Measurements from ENCODE around the gene MMP11.

MMP11 gene

DNA sequence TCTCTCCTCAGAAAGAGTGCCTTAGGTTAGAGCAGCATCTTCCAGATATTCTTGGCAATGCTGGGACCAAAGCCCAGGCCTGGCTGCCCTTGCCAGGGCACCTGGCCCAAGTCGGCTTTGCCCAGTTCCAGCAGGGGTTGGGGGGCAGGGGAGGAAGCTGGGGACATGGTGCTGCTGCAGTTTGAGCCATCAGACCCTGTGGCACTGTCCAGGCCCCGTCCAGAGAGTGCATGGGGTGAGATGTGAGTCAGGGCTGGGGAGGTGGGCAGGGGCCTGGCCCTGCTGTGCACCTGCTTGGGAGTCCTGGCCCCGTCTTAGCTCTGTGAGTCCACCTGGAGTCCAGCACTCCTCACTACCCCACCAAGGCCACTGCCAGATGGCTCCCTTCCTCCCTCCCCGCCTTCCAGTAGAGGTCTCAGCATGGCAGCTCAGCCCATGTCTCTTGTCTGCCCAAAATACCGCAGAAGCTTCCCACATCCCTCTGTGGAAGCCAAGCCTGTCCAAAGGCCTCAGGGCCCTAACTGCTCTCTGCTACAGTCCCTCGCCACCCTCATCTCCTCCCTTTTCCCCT, 49.5 kb downstream of the MMP11 start:
- H3K9me3 Mint-ChIP-seq: no peaks in the 10 kb centered on the region
- H3K4me1 Mint-ChIP-seq: peaks cover 13% of the 10 kb centered on the region
- no peaks in the 10 kb centered on the region for H3K27me3 Mint-ChIP-seq
- H3K4me3 Mint-ChIP-seq: no peak overlapping the region
- DNase-seq (no peak), ATAC-seq (no peak)
- H3K27ac Mint-ChIP-seq: no peak overlapping the region
- peaks cover 37% of the 10 kb centered on the region for H3K36me3 Mint-ChIP-seq (ENCODE audit: low read depth)

DNA sequence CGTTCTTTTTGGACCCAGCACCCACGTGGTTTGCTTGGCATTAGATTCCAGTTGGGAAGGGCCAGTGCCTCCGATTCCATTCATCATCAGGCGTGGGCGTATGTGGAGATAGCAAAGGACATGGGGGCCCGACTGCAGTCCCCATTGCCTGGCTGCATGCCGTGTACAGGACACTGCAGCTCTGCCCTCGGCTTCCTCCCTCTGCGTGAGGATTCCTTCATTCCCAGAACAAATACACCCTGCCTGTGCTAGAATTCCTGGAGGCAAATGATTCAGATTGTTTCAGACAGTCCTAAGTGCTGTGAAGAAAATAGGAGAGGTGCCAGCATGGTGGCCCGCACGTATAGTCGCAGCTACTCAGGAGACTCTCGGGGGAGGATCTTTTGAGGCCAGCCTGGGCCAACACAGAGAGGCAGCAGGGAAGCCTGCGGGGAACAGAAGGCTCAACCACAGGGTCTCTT, 50.7 kb downstream of the MMP11 start:
- ATAC-seq (no peak), DNase-seq (no peak)
- Mint-ChIP-seq H3K4me1 (peaks cover 10% of the 10 kb centered on the region), H3K9me3 (no peaks in the 10 kb centered on the region), H3K4me3 (no peak overlapping the region), H3K27ac (peak overlapping the region; percentile 8), H3K36me3 (ENCODE audit: low read depth) (peaks cover 35% of the 10 kb centered on the region), H3K27me3 (no peaks in the 10 kb centered on the region)

DNA sequence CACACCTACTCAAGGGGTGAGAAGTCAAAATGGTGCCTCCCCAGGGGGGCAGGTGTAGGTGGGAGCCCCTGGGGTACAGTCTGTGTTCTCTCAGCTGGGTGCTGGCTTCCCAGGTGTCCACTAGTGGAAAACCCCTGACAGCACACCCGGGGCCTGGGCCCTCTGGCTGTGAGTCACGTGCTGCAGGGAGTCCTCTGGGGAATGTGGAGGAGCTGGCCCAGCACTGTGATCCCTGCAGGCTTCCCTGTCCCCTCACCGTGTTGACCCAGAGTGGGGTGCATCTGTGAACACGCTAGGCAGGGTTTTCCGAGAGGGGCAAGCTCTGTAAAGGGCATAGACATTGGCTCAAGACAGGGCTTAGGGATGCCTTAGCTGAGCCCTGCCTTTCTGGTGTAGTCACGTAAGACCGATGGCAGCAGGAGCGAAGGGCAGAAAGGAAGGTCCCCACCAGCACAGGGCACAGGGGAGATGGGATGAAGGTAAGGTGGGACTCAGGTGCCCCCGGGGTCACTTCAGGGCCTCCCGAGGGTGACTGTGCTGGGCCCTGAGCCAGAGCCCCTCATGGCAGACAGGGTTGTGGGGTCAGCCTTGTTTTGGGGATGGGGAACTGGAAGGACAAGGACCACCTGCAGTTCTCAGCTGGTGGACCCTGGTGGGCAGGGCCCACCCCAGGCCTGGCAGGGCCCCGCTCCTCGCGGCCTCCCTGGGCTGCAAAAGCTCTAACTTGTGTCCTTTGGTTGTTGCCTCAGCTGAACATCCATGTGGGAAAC, 52.0 kb downstream of the MMP11 start:
- Mint-ChIP-seq H3K36me3 (ENCODE audit: low read depth) (peaks cover 31% of the 10 kb centered on the region), H3K9me3 (no peaks in the 10 kb centered on the region), H3K4me3 (no peak overlapping the region), H3K27me3 (no peaks in the 10 kb centered on the region), H3K4me1 (peaks cover 9% of the 10 kb centered on the region), H3K27ac (no peak overlapping the region)
- no peak for DNase-seq
- ATAC-seq: no peak

DNA sequence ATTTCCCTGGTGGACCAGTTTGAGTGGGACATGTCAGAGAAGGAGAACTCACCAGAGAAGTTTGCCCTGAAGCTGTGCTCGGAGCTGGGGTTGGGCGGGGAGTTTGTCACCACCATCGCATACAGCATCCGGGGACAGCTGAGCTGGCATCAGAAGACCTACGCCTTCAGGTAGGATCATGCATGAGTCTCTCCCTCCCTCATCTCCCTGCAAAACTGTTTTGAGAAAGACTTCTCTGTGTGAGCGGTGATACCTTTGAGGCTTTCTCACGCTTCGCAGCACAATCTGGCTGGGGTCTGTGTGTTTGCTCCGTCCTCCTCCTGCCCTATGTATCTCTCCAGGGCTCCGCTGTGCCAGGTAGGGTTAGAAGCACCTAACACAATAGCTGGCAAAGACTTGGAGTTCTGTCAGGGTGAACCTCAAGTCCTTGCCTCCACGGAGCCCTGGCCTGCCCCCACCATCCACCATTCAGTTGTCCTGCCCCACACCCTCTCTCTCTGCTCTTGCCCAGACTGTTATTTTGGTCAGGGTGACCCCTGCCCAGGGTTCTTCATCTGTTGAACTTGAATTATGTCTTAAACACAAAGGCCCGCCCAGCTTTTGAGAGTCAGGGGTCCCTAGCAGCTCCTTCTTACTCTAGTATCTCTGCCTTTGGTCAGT, 52.7 kb downstream of the MMP11 start:
- no peak overlapping the region for H3K4me3 Mint-ChIP-seq
- peaks cover 9% of the 10 kb centered on the region for H3K4me1 Mint-ChIP-seq
- peaks cover 31% of the 10 kb centered on the region for H3K36me3 Mint-ChIP-seq (ENCODE audit: low read depth)
- no peak overlapping the region for H3K27ac Mint-ChIP-seq
- no peak for ATAC-seq
- no peaks in the 10 kb centered on the region for H3K9me3 Mint-ChIP-seq
- DNase-seq: no peak
- H3K27me3 Mint-ChIP-seq: no peaks in the 10 kb centered on the region

DNA sequence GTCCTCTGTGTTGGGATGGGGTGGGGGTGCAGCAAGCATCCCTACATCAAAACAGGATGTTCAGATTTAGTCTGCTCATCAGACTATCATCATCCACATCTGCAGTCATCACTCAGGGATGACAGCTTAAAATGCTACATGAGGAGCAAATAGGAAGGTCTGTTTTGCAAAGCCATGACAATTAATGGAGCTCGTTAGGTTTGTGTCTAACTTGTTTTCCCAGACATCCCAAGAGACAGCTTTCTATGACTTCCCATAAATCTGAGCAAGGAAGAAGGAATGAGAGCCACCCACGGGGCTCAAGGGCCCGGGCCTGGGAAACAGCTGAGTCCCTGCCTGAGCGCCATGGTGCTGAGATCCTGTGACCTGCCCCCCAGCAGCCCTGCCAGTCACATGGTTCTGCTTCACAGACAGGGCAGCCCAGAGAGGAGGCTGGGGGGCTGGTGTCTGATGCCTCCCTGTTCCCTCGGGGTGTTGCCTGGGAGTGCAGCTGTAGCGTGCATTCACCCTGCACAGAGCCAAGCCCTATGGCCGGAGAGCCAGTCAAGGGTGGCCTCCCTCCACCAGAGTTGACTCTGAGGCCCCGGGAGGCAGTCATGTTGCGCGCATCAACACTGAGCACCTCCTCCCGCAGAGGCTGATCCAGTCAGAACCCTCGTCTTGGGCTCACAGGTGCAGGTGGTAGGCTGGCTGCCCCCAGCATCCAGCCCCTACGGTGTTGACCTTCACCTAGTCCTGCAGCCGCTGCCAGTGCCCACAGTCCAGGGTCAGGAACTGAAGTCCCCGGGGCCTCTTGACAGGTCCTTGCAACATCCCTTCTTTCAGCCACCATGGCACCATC, 54.1 kb downstream of the MMP11 start:
- H3K4me1 Mint-ChIP-seq: peaks cover 5% of the 10 kb centered on the region
- H3K27me3 Mint-ChIP-seq: no peaks in the 10 kb centered on the region
- DNase-seq (no peak), ATAC-seq (no peak)
- H3K36me3 Mint-ChIP-seq (ENCODE audit: low read depth): peaks cover 32% of the 10 kb centered on the region
- H3K27ac Mint-ChIP-seq: no peak overlapping the region
- H3K4me3 Mint-ChIP-seq: no peak overlapping the region
- H3K9me3 Mint-ChIP-seq: no peaks in the 10 kb centered on the region

DNA sequence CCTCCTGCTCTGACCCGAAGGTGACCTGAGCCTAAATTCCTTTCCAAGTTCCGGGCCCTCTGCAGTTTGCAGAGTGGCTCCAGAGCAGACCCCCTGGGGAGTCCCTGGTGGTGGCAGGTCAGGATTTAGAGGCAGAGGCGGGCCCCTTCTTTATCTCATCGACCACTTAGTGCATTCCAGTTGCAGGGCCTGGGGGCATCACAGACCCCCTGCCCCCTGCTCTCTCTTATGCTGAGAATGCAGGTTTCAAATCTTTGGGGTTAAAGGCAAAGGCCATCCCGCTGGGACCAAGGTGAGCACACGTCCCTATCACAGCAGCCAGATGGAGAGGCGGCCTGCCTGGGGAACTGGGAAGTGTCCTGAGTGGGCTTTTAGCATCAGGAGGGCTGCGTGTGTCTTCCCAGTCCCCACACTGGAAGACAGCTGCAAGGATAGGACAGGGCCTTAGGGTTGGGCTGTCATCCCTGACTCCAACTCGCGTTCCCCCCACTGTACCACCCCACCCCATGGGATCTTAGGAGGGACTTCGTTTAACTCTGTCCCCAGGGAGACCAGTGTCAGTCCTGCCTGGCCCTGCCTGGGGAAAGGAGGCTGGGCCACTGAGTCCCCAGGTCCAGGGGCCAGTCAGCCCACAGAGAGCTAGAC, 54.8 kb downstream of the MMP11 start:
- Mint-ChIP-seq H3K36me3 (ENCODE audit: low read depth) (peaks cover 30% of the 10 kb centered on the region), H3K4me1 (peaks cover 5% of the 10 kb centered on the region), H3K9me3 (no peaks in the 10 kb centered on the region), H3K27ac (no peak overlapping the region), H3K4me3 (no peak overlapping the region), H3K27me3 (no peaks in the 10 kb centered on the region)
- DNase-seq: no peak
- ATAC-seq: no peak

DNA sequence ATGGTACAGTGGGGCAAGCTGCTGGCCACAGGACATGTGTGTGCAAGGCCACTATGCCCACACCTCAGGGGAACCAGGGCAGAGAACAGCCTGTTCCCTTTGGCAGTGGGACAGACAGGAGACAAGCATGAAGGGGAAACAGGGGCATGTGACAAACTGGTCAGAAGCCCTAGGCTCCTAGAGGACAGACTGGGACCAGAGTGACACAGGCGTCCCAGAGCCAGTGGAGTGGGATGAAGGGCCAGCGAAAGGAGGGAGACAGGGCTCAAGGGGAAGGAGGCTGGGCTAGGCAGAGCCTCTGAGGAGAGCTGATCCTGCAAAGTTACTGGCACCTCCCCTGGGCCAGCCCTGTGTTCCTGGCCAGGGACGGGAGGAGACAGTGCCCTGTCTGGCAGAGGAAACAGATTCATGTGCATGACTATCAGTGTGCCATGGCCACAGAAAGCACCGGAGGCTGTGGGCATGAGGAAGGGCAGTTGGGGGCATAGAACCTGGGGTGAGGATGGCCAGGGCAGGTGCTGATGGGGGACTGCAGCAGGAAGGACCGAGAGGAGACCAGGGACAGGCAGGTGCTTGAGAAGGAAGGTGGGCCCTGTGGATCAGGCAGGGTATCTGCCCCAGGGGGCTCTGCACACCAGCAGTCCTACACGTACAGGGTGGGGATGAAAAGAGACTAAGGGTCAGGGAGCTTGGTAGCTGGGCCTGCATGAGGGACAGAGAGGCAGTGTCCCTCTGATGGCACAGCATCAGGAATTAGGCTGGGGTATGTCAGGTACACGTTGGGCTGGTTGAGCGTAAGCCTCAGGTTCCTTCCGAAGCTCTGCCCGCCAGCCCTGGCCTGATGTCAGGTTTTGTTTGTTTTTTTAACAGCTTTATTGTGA, 56.4 kb downstream of the MMP11 start:
- H3K4me3 Mint-ChIP-seq: no peak overlapping the region
- no peaks in the 10 kb centered on the region for H3K9me3 Mint-ChIP-seq
- no peak for ATAC-seq
- peaks cover 19% of the 10 kb centered on the region for H3K36me3 Mint-ChIP-seq (ENCODE audit: low read depth)
- H3K4me1 Mint-ChIP-seq: peaks cover 5% of the 10 kb centered on the region
- H3K27me3 Mint-ChIP-seq: no peaks in the 10 kb centered on the region
- H3K27ac Mint-ChIP-seq: no peak overlapping the region
- no peak for DNase-seq

DNA sequence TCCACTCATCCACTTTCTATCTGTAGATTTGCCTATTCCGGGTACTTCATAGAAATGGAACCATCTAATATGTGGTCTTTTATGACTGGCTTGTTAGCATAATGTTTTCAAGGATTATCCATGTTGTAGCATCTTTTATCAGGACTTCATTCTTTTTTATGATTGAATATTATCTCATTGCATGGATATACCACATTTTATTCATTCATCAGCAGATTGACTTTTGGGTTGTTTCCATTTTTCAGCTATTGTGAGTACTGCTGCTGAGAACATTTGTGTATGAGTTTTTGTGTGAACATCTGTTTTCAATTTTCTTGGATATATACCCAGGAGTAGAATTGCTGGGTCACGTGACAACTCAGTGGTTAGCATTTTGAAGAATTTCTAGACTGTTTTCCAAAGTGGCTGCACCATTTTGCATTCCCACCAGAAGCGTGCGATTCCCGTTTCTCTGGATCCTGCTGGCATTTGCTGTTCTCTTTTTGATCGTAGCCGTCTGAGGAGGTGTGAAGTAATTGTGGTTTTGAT, 57.3 kb downstream of the MMP11 start:
- Mint-ChIP-seq H3K27ac (no peak overlapping the region), H3K9me3 (no peaks in the 10 kb centered on the region), H3K4me1 (peaks cover 5% of the 10 kb centered on the region), H3K27me3 (no peaks in the 10 kb centered on the region), H3K36me3 (ENCODE audit: low read depth) (peaks cover 17% of the 10 kb centered on the region), H3K4me3 (no peak overlapping the region)
- no peak for ATAC-seq
- DNase-seq: no peak

DNA sequence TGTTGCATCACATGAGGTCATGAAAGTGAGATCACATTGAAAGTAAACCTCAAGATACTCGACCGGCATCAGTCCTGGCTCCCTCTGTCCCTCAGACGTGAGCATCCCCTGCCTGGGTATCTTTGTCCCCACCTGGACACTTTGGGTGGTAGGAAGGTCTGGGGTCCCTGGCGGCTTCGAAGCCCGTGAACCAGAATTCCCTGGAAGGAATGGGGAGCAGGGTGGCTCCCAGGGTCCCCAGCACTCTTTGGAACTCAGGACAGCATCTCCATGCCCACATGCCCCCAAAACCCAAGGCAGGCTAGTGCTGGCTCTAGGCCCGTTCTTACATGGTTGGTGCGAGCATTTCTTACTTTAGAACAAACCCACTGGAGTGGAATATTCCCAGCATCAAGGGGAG, 58.6 kb downstream of the MMP11 start:
- Mint-ChIP-seq H3K27ac (no peak overlapping the region), H3K4me1 (peaks cover 5% of the 10 kb centered on the region), H3K36me3 (ENCODE audit: low read depth) (peaks cover 17% of the 10 kb centered on the region), H3K9me3 (no peaks in the 10 kb centered on the region), H3K27me3 (no peaks in the 10 kb centered on the region), H3K4me3 (no peak overlapping the region)
- ATAC-seq (no peak), DNase-seq (no peak)

DNA sequence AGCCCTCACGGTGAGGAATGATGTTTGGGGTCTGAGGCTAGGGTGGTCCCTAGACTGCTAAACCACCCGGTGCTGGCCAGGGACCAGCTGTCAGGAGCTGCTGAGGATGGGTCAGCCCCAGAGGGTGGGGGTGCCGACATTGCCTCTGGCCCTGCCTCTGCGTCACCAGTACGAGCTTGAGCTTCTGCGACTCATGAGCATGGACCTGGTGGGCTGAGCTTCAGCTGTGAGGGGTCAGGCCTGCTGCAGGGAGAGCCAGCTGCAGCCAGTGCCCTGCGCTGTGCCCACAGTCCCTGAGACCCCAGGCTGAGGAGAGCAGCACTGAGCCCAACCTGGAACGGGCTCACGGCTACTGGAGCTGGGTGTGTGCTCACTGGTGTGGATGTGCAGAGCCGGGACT, 59.1 kb downstream of the MMP11 start:
- no peak for DNase-seq
- H3K9me3 Mint-ChIP-seq: no peaks in the 10 kb centered on the region
- ATAC-seq: no peak
- peaks cover 6% of the 10 kb centered on the region for H3K4me1 Mint-ChIP-seq
- peaks cover 16% of the 10 kb centered on the region for H3K36me3 Mint-ChIP-seq (ENCODE audit: low read depth)
- no peak overlapping the region for H3K27ac Mint-ChIP-seq
- no peaks in the 10 kb centered on the region for H3K27me3 Mint-ChIP-seq
- no peak overlapping the region for H3K4me3 Mint-ChIP-seq

DNA sequence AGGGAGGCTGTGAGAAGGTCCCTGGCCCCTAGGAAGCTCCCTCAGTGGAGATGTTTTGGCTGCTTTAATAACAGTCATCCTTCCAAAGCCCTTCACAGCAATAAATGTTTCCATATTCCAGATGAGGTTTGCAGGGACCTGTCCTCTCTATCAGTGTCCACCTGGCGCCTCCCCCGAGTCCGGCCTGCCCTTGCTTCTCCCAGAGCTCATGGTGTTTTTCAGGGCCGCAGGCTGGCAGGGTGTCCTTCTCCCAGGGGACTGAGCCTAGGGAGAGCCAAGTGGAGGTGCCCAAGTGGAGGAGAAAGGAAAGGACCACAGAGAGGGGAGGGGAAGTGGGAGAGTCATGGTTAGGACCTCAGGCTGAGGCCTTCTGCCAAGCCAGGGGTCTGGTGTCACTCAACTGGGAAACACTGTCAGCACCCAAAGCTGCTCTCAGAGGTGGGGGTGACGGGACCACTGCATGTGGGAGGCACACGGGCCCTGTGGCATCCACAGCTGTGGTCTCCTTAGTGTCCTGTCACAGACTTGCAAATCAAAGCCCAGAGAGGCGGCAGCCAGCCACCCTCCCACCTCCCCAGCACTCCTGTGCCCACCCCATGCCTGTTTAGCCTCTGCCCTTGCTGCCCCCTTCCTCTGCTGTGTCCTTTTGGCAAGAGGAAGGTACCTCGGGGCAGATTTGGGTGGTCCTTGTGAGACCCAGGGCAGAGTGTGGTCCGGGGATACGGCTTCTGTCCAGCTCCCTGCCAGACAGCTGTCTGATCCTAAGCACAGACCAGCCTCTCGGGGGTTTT, 59.8 kb downstream of the MMP11 start:
- no peaks in the 10 kb centered on the region for H3K27me3 Mint-ChIP-seq
- H3K27ac Mint-ChIP-seq: no peak overlapping the region
- no peak for DNase-seq
- no peak for ATAC-seq
- peaks cover 10% of the 10 kb centered on the region for H3K4me1 Mint-ChIP-seq
- H3K4me3 Mint-ChIP-seq: no peak overlapping the region
- H3K36me3 Mint-ChIP-seq (ENCODE audit: low read depth): peaks cover 18% of the 10 kb centered on the region
- no peaks in the 10 kb centered on the region for H3K9me3 Mint-ChIP-seq

DNA sequence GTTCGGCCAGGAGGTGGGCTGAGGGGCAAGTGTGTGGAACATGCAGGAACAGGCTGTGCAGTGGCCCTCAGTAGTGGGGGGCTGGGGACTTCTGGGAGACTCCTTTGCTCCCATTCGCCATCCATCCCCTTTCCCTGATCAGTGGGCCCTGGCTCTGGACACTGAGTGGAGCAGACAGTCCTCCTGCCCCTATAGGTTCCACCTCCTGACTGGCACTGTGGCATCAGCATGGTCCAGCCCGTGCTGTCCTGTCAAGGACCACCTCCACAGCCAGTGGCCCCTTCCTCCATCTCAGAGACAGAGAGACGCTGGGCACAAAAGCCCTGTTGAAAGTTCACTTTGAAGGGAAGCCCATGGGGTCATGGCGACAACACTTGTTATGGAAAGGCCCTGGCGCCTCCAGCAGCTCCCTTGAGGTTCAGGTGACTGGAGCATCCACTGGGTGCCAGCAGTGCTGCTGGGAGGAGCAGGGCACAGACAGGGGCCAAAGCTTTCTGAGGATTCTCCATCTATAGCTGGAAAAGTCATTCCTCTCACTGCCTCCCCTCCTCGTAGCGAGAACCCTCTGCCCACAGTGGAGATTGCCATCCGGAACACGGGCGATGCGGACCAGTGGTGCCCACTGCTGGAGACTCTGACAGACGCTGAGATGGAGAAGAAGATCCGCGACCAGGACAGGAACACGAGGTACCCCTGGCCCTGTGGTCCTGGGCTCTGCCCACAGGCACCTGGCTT, 60.5 kb downstream of the MMP11 start:
- H3K36me3 Mint-ChIP-seq (ENCODE audit: low read depth): peaks cover 18% of the 10 kb centered on the region

More for the DNA sequence above, 60.5 kb downstream of the MMP11 start:
- DNase-seq: no peak
- Mint-ChIP-seq H3K4me3 (no peak overlapping the region), H3K9me3 (no peaks in the 10 kb centered on the region), H3K4me1 (peaks cover 15% of the 10 kb centered on the region), H3K27ac (no peak overlapping the region), H3K27me3 (no peaks in the 10 kb centered on the region)
- ATAC-seq: no peak

Data from activated naive CD8-positive, alpha-beta T cell treated with anti-CD3 and anti-CD28 coated beads, Interleukin-2, amount 50 U/mL, for 24 hours (primary cell).